Left hindlimb (tissue), 1 donor: Measurements from ENCODE around the gene MIGA1.

Experiments used
- DNase-seq: peaks from one replicate; pipeline ENCODE4 v3.0.0-alpha.2; 2018

MIGA1 gene

GRCh38 chr1:77925956-77926355 is 146.5 kb downstream of the MIGA1 start:
- no peak for DNase-seq

GRCh38 chr1:77926561-77927357 is 147.3 kb downstream of the MIGA1 start:
- DNase-seq = no peak

GRCh38 chr1:77927414-77927813 is 148.0 kb downstream of the MIGA1 start:
- DNase-seq = no peak
